COLO668 (cell line): ENCODE measurements around the gene GTPBP4.
A peak's percentile ranks its signal among the peaks of the same experiment; 100 is the strongest.

ENCODE experiments used
- DNase-seq: peaks from one replicate; lab custom pipeline; 2025; ENCODE audit not compliant: unreplicated experiment; lab: John Stamatoyannopoulos, UW

GTPBP4 gene

DNA sequence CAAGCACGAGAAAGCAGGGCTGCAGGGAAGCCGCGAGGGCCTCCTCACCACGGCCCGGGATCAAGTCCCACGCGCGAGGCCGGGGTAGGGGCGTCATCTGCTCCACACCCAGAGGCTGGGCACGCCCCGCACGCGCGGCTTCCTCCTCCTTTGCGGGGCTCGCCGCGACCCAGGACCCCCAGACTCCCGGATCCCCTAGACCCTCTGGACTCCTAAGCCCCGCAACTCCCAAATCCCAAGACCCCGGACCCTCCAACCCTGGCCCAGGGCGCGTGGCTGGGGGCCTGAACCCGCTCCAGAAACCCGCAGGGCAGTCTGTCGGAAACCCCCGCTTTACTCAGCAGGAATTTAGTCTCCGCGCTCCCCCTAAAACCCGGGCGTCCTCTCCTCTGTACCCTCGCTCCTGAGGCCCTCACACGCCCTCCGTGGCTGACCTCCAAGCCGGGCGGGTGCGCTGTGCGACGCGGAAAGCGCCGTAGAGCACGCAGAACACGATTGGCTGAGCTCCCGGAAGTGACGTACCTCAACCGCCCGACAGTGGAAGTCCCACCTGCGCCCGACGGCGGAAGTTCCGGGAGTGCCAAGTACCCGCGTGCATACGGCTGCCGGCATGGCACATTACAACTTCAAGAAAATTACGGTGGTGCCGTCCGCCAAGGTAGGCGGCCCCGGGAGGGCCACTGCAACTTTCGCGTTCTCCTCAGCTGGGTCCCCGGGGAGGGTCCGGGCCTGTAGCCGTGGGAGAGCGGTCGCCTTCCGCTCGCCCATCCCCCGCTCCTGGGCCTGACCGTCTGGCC is at the start of gene GTPBP4:
Gene GTPBP4 (plus strand): TSS at position 565 of the 797 bp plus-strand sequence. CDS start 46 bp downstream, at position 611.
- peak; percentile 95 for DNase-seq

DNA sequence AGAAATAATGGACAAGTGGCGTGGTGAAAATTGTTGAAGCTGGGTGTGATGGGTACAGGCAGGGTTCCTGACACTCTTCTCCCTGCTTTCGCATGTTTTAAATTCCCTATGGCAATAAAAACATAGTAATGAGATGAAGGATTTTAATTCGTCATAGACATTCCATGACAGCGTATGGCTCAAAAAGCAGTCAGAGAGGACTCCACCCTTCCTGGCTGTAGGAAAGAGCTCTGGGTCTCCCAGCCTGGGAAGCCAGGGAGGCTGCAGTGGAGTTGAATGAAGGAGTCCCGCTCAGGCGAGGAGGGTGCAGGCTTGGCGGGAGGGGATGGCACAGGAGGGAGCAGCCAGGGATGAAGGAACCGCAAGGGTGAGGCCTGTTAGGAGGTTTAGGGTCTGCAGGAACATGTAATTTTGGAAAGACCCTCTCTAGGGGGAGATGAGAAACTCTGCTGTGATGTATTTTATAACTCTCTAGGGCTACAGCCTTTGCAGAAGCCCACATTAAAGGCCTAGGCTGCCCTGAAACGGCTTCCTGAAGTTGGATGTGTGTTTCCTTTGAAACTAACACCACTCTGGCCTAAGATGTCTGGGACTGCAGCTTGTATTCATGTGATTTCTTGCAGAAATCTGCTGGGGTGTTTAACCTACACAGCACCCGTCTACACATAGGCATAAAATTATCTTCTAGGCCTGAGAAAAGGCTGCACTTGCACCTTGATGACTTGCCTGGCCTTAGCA is 49.1 kb upstream of the GTPBP4 start:
- no peak for DNase-seq

DNA sequence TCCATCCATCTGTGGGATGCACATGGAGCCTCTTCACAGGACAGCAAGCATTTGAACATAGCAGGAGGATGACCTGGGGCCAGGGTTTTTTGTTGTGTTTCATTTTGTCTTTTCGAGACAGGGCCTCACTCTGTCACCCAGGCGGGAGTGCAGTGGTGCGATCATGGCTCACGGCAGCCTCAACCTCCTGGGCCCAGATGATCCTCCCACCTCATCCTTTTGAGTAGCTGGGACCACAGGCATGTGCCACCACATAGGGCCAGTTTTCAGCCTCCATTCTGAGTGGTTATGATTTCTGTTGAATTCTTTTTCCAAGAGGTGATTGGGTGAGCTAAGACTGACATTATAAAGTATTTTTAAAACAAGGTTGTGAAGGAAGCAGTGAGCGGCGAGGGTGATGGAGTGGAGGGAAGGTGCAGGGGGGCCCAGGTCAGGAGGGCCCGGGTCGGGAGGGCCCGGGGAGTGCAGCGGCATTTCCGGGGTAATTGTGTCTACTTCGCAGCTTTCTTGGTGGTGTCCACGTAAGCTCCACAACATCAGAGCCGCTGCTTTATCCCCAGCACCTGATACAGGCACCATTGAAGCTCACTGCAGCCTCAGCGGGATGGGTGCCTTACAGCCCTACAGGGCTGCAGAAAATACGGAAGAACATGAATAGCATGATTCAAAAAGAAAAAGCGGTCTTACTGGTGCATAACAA is 44.8 kb upstream of the GTPBP4 start:
- DNase-seq = no peak

DNA sequence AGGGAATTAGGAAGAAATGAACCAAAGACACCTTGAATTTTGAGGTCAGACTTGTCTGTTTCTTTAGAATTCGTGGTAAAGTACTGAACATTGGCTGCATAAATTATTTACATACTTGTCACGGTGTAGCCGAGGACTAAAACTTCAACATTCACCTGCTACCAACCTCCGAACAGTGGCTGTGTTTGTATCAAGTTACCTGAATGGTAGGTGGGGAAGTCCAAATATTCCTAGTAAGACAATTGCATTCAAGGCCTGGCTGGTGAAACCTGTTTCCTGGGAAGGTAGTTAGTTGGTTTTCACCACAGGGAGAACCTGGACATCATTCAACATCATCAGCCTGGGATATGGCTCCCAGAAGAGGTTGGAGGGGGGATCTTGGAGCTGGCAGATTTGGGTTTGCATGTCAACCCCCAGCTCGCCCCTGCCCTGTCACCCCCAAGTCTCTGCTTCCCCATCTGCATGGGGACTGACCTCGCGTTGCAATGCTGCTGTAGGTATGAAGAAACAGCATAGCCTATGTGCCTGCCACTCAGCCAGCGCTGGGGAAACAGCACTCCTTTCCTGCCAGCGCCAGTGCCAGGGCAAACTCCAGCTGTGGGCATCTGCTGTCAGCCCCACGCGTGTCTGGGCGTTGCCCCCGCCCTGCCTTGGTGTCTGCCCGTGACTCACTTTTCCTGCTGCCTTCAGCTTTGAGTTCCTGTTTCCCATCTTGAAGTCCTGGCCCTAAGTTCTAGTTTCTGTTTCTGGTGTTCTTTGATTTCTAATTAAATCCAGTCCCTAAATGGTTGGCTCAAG is 44.0 kb upstream of the GTPBP4 start:
- no peak for DNase-seq

DNA sequence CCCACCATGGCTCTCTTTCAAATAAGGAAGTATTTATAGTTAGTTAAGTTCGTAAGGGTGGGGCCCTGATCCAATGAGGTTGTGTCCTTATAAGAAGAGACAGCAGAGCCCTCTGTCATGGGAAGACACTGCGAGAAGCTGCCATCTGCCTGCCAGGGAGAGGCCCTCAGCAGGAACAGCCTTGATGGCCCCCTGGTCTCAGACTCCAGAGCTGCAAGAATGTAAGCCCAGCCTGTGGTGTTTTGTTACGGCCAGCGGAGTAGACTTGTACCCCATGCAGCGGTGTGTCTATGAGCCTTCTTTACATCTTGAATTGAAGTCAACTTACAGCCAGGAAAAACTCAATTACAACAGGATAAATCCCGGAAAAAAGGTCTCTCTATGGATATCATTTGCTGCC is 42.5 kb upstream of the GTPBP4 start:
- no peak for DNase-seq

DNA sequence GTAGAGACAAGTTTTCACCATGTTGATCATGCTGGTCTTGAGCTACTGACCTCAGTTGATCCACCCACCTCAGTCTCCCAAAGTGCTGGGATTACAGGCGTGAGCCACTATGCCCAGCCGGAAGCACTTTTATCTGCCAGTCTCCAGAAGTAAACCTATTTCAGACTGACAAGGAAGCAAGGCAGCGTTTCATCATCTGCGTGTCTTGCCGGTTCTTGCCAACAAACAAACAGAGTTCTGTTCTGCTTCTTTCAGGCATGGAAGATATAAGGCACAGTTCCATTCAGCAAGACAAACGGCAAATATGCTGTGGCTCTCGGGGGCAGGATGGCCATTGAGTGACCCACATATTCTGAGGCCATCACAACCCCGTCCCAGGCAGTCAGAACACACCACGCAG is 41.2 kb upstream of the GTPBP4 start:
- no peak for DNase-seq

DNA sequence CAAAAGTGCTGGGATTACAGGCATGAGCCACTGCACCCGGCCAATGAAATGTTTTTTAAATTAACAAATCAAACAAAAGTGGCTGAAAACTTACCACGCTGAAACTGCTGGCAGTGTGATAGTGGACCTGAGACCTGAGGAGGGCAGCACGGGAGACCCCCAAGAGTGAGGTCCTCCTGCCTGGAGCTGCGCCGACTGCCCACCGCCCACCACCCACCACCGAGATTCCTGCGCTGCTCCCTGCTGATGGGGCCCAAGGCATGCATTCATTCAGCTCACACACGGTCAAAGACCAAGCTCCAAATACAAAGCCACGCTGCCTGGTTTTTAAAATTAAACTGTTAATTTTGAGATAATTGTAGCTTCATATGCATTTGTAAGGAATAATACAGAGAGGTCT is 40.4 kb upstream of the GTPBP4 start:
- no peak for DNase-seq

DNA sequence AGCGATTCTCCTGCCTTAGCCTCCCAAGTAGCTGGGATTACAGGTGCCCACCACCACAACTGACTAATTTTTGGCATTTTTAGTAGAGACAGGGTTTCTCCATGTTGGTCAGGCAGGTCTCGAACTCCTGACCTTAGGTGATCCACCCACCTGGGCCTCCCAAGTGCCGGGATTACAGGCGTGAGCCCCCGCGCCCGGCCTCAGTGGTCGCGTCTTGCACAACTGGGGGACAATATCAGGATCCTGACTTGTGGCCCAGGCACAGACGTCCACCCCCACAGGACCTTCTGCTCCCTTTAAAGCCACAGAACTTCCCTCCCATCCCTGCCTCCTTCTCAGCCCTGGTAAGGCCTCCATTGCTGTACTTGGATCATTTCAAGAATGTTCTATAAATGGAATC is 39.9 kb upstream of the GTPBP4 start:
- no peak for DNase-seq

DNA sequence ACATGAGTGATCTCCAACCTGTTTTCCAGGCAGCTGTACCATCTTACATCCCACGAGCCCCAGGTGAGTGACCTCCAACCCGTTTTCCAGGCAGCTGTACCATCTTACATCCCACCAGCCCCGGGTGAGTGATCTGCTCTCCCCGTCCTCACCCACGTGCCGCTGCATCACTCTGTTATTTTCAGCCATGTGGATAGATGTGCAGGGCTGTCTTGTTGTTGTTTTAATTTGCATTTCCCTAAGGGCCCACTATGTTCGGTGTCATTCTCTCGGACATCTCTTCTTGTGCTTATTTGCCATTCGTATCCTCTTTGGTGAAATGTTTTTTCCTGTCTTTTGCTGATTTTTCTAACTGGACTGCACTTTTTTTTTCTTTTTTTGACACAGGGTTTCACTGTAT is 38.8 kb upstream of the GTPBP4 start:
- no peak for DNase-seq

DNA sequence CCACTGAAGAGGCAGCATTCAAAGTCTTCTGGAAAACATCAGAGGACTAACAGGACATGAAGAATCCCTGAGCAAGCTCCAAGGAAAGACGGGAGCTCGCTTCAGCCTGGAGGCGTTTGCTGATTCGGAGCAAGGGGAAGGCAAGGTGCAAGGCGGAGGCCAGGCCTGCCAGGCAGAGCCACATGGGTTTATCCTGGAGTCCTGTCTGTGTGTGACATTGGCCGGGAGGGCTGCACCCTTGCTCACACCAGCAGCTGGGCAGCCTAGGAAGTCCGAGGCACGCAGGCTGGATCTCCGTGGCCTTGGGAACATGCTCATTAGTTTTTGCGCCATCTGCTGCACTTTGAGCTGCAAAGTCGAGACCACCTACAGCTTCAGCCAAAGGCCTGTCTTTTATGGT is 34.4 kb upstream of the GTPBP4 start:
- DNase-seq = no peak

DNA sequence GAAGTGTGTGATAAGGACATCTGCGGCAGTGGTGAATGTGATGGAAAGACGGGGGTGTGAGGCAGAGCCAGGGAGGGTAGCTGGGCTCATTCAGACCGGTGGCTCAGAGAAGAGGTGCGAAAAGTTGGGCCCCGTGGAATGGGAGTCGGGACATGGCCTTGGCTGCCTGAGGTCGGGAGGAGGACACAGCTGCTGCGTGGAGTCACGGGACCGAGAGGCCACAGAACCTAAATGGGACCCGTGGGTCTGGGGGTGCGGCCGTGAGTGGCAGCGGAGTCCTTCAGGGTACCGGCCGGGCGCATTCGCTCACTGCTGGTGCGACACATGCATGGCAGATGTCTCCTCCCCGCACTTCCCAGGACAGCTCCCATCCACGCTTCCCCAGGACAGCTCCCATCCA is 33.8 kb upstream of the GTPBP4 start:
- no peak for DNase-seq

DNA sequence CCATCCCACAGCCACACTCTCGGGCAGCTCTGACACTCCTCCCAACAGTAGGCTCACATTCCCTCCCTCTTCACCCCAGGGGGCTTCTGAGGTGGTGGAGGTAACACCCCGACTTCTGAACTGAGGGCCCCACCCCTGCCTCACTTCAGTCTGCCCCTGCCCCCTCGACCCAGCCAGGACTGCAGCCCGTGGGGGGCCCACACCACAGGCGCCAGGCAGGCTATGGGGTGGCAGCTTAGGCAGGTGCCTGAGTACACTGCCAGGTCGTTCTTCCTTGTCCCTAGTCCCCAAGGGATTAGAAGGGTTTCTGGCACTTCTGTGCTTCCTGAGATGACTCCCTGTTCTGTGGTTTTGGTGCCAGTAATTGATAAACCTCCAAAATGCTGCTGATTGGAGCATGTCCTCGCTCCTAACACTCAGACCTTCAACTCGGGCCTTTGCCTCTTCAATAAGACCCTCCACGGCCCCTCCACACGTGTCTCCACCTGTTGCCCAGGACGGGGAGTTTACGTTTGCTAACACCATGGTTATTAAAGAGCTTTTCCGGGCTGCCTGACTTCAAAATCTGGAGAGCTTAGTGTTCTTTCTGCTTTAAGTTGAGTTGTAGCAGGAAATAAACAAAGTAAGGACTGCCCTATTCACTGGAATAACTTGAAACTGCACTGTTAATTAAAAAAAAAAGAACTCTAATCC is 33.0 kb upstream of the GTPBP4 start:
- no peak for DNase-seq

DNA sequence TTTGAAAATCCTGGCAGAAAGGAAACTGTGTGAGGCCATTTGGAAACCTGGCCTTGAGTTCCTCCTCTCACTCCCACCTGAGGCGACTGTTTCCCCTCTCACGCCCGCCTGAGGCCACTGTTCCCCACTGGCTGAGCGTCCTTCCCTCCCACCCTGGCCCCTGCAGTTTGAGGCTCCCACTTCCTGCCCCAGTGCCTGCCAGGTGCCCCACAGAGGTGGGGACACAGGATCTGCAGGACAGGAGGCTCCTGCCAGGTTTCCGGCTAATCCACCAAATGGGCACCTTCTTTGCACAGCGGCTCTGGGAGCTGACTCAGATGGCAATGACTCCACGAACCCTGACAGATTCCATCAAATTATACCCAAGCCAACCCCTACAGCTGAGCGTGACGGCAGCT is 32.4 kb upstream of the GTPBP4 start:
- DNase-seq = no peak

DNA sequence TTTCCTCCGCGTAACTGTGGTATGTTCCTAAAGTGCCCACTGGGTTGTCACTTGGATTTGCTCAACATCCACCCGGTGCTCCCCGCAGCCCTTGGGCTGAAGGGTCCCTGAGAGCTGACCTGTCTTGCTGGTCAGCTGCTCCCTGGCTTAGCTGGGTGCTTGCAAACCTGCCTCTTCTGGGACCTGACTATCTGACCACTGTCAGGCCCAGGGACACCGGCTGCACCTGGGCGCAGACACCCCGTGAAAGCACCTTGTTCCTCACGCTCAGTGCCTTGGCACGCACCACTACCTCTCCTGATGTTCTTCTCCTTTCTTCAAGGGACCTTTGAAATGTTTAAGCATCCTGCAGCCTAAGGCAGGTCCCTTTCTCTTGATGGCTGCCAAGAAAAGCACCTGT is 30.1 kb upstream of the GTPBP4 start:
- DNase-seq = no peak

DNA sequence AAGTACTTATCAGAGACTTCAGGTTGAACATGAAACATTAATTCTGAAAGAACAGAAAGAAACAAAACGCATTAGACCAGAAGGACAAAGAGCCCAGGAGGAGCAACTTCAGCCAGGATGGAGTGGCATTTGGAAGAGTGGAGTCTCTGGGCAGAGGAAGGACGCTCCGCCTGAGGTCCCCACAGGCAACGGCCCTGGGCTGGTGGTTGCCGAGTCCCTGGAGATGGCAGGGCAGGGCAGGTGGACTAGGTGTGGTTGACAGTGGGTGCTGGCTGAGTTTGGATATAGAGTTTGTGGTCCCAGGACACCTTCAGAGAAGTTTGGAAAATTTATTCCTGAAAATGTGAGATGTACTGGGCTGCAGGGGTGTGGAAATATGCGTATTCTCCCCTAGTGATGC is 29.4 kb upstream of the GTPBP4 start:
- DNase-seq = no peak

DNA sequence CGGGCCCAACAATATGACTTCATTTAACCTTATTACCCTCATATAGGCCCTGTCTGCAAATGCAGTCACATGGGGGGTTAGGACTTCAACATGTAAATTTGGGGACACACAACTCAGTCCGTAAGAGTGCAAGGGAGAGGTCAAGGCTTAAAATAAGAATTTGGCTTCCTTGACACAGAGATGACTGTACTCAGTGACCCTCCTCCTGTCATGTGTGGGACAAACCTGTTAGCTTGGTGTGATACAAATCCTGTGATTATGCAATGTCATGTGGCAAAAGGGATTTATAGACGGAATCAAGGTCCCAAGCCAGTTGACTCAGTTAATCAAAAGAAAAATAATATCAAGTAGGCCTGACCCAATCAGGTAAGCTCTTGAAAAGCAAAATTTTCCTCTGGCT is 25.9 kb upstream of the GTPBP4 start:
- DNase-seq = no peak

DNA sequence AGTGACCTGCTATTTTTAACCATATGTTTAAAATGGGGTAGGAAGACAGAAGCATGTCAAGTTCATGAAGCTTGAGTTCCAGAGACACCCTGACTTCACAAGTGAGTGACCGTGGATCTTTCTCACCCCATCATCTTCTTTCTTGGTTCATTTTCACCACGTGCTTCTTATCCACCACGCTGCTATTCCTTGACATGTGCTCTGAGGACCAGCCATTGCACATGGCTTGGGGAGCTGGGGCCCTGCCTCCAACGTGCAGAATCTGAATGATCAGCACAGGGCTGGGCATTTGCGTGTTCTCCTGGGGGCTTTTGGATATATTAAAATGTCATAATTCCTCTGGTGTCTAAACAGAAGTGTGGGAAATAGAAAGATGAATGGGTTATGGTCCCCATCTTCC is 25.0 kb upstream of the GTPBP4 start:
- no peak for DNase-seq

DNA sequence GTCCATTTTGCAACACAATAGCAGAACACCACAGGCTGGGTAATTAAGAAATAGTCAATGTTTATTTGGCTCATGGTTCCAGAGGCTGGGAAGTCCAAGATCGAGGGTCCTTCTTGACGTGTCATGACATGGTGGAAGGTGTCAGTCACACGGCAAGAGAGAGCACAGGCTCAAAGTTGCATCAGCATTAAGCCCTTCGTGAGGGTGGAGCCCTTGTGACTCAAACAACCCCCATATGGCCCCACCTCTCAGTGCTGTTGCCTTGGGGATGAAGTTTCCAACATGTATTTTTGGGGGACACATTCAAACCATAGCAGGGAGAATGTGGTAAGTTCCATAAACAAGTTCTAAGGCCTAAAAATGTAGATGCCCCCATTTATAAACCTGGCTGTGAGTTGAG is 24.6 kb upstream of the GTPBP4 start:
- DNase-seq = no peak

DNA sequence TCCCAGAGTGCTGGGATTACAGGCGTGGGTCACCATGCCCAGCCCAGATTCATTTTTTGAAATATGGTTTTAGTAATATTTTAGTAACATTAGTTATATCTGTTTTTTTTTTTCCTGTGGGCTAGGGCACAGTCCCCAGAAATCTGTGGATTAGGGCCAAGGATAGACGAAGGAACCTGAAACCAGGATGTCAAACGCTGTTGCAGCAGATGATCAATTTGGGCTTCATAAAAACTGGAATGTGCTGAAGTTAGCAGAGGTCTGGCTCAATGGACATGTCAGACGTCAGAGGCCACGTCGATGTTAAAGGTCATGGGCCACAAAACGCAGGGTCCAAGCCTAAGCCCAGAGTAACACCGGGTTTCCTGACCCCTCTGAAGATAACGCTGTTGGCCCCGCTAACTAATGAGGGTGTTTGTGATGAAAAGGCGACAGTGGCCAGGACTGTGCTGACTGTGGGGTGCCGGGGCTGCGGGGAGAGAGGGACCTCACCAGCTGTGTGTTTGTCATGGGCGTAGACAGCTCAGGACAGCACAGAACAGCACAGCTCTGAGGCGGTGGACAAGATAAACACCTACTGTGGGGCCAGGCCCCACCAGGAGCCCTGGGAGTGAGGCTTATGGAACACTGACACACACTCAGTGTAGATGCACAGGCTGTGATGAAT is 23.8 kb upstream of the GTPBP4 start:
- DNase-seq = no peak

DNA sequence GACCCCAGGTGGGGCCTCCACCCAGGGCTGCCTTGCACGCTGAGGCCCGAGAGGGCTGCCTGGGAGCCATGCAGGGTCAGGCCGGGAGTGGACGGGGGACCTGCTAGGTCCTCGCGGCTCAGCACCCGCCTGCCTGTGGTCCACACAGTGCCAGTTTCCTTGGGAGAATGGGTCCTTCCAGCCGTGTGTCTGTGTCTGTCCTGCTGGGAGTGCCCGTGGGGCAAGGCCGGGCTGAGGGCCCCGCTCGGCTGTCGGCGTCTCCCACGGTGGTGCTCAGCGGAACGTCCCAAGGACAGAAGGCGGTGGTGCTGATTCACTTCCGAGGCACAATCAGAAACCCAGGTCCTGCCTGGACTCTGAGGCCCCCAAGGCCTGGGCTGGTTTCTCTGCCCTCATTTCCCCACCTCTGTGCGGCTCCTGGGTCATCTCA is 23.2 kb upstream of the GTPBP4 start:
- DNase-seq = no peak
